Limb (tissue), 2 donors: ENCODE results near the gene MDM4.
"Not testable (repeated sequence)": the region's sequence is repeated elsewhere in the genome, so short reads cannot be mapped to it uniquely, and the experiment has no call there.

Source experiments
- DNase-seq, 2 donors: peaks; one replicate each; pipeline ENCODE4 v3.0.0-alpha.2; 2016; ENCODE audit errors: extremely low spot score in 2 of 2

Gene MDM4, protein sequence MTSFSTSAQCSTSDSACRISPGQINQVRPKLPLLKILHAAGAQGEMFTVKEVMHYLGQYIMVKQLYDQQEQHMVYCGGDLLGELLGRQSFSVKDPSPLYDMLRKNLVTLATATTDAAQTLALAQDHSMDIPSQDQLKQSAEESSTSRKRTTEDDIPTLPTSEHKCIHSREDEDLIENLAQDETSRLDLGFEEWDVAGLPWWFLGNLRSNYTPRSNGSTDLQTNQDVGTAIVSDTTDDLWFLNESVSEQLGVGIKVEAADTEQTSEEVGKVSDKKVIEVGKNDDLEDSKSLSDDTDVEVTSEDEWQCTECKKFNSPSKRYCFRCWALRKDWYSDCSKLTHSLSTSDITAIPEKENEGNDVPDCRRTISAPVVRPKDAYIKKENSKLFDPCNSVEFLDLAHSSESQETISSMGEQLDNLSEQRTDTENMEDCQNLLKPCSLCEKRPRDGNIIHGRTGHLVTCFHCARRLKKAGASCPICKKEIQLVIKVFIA

DNA sequence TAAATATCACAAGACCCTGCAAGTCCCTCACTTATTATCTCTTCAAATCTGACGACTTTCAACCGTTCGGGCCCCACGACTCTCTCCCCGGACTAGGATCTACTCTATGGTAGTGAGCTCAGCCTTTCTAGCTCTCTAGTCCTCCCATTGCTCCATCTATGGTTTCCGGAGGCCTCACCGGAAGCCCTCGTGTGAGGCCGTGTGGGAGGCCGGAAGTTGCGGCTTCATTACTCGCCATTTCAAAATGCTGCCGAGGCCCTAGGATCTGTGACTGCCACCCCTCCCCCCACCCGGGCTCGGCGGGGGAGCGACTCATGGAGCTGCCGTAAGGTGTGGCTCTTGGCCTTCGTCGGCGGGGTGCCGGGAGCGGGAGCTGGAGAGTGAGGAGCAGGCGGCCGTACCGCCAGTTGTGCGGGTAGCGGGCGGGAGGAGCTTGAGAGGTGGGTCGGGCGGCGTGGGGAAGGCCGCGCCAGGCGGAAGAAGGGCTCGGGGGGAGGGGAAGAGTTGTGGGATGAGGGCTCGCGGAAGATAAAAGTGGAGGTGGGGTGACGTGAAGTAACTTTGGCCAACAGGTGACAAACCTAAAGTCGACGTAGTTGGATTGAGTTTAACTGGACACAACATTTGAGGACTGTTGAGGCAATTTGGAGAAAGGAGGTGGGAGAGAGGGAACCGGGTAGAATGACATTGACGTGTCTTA, at the start of gene MDM4:
MDM4 (plus strand) TSS at position 227 of the 700 bp plus-strand sequence. CDS start 9,113 bp downstream, outside the sequence.
- DNase-seq = peak; percentile 93 to 96

DNA sequence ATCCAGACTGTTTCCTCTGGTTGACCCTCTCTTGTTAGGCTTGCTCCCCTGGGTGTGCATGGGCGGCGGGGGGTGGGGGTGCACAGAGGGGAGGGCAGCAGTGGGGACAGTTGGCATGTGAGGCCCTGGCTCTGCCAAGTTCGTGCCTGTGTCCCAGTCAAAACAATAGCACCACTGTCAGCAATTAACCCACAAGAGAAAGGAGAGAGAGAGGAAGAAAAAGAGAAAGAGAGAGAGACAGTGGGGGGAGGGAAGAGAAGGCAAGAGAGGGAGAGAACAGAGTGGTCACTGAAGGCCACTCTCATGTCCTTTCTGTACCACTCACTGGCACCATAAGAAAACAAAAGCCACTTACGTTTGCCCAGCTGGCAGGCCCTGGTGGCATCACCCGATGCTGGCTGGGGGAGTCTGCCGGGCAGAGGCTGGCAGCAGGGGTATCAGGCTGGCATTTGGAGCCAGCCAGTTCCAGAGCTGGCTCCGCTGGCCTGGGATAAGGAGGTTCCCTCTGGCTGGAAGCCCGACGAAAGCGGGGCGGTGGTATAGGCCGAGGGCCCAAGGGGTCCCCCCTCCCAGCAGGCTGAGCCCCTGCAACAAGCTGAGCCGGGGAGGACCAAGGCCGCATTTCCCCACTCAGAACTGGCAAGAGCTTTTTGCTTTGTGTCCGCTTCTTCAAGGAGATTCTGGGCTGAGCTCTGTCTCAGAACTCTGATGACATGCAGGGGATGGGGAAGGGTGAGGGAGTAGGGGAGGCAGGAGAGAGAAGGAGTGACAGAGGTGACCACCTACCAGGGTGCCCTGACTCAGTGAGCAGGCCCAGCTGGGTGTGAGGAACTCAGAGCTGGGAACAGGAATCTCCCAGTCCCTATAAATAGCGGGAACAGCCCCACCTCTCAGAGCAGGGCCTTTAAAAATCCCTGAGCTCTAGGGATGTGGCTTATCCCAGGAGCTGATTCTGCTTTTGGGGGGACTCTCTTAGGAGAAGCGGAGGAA, 49.5 kb upstream of the MDM4 start:
- no peak for DNase-seq

DNA sequence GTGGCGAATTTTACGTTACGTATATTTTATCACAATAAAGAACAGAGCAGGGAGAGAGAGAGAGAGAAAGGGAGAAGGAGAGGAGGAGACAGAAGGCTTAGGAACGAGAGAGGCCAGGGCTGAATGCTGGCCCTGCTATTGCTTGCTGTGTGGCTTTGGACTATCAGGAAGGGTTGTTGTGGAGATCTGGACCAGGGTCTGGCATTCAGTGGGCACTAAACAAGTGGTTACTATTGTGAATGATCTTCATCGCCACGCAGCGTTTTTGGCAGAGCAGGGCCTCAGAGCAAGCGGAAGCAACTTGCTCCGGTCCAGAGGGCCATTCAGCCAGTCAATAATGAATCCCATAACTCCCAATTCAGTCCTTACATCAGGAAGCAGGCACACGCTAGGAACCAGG, 48.0 kb upstream of the MDM4 start:
- DNase-seq = no peak

DNA sequence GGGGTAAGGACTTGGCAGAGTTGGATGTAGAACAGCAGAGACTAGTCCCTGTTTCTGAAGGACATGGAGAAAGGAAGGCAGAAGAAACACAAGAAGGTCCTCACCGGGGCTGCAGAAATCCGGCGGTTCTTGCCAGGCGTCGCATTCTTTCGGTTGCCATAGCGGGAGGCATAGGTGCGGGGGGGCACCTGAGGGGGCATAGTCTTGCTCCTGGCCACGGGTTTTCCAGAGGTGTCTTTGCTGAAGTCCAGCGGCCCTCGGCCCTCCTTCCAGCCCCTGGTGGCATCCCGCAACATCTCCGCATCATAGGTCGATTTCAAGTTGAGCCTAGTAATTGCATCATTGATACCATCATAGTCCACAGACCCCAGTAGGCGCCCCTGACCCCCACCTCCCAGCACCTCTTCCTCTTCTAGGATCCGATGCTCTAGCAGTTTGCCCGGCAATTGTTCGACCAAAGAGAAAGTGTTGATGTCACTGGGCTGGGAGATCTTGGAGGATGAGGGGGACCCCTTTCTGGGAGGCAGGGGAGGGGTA, 47.4 kb upstream of the MDM4 start:
- no peak for DNase-seq

DNA sequence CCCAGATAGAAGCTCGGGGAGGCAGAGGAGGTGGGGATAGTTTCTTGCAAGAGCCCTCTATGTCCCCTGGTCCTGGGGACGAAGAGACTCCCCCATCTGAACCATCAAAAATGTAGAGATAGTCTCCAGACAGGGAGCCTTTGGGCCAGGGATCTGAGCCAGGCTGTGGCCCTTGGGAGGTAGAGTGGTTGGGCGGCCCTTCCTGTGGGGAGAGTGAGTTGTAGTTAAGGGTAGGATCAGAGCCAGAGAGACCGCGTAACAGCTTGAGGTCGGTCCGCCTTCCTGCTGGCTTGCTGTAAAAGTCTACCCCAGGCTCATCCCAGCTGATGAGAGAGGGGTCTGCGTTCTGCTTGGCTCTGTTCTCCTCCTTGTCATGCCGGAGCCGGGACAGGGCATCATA, 46.9 kb upstream of the MDM4 start:
- no peak for DNase-seq

DNA sequence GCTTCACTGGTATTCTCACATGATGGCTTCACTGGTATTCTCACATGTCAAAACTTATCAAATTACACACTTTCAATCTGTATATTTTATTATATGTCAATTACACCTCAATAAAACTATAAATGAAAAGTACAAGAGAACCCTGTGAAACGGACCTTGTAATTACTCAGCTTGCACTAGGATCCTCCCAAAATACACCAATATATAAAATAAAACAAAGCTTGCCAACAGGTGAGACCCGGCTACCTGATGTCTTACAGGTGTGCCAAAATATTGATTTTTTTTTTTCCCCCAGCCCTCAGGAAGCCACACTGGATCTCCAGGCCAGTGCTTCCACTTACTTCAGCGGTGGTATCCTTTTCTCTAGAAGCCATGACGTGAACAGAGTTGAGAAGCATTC, 44.5 kb upstream of the MDM4 start:
- no peak for DNase-seq

DNA sequence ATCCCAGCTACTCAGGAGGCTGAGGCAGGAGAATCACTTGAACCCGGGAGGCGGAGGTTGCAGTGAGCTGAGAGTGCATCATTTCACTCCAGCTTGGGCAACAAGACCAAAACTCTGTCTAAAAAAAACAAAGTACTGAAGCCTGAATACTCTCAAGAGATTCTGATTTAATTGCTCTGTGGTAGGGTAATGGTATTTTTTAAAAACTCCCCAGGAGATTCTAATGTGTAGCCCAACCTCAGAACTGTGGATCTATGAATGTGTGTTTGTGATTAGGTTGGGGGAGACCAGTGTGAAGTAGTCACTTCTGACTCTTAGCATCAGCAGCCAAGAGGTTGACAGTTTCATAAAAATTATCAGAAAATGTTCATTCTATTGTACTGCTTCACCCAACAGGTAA, 43.5 kb upstream of the MDM4 start:
- no peak for DNase-seq

DNA sequence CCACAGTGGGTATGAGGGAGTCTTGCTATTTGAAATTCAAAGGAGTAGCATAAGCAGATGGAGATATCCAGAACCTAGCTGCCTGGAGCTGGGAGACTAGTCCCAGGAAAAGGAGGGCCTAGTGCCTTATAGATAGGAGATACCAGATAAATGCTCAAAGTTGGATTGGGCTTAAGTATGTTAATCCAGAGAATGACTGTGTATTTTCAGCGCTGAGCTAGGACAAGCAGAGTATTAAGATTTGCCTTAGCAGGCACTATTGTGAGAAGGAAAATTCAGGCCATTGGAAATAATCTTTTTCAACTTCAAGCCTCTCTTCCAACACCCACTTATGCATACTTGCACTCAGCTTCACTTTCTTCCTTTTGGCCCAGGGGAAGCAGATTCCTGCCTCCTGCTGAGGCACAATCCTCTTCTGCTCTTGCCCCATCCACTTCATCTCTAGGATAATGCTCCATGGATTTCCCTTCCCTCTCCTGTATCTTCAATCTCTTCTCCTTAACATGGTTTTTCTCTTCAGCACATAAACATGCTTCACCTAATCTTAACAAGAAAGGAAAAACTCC, 42.7 kb upstream of the MDM4 start:
- DNase-seq = no peak

DNA sequence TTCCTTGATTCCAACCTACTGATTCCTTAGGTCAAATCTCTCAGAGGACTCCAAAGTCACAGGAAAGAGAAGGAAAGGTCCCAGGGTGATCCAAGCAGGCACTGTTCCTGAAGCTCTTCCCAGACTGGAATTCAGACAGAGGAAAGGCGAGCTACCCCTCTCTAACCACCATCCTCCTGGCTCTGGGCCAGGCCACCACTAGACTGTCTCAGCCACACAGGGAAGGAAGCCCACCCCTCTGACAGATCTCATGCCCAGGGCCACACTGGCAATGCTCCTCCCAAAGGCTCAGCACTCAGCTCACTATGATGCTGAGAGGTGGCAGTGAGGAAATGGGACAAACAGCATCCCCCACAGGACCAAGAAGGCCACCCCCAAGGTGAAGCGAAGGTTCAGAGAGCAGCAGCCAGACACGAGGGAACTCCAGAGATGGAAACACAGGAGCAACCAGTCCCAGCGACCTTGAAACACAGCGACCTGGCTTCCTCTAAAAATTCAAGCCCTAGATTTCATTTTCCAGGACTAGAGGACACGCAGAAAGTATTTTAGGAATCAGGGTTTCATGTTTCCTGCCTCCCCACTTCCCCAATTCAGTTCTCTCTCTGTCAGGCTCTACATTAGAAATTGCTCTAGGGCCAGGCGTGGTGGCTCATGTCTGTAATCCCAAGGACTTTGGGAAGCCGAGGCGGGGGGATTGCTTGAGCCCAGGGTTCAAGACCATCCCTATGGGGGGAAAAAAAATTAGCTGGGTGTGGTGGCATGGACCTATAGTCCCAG, 40.4 kb upstream of the MDM4 start:
- no peak for DNase-seq

DNA sequence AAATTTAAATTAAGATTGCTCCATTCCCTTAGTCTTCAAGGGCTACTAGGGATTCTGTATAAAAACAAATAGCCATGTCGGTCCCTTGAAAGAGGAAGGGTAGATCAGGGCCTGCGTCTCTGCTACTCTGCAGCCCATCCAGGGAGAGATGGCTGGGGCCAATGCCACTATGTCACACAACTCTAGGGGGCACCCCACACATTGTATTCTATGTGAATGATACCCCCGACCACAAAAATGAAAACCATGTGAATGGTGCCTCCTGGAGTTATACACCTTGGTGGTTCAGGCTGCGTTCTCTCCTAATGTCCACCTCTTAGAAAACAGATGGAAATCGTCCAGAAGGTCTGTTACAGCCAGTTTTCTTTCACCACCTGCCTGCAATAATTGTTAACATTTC, 39.6 kb upstream of the MDM4 start:
- no peak for DNase-seq

DNA sequence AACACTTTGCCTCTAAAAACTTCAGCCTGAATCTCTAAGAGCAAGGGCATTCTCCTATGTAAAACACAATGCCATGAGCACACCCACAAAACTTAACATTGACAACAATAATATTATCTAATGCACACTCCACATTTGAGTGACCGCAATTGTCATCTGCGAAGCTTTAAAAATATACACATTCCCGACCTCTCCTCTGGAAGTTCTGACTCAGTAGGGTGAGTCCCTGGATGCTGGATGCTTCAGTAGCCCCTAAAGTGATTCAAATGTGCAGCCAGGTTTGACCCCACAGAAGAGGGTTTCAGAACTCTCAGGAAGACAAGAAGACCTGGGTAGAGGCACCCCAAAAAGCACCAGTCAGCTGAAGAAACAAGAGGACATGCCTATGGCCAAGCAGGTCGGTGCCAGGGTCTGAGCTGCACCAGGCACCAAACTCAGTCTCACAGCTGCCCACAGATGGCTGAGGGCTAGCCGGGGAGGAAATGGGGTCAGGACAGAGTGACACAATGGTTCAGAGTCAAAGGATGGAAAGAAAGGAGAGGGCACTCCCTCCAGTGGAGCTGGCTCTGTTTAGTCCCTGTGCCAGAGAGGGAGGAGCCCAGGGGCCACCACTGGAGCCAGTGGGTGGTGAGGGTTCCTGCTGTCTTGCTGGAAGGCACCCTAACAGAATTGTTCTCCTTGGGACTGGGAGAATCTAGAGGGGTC, 39.0 kb upstream of the MDM4 start:
- DNase-seq = no peak

DNA sequence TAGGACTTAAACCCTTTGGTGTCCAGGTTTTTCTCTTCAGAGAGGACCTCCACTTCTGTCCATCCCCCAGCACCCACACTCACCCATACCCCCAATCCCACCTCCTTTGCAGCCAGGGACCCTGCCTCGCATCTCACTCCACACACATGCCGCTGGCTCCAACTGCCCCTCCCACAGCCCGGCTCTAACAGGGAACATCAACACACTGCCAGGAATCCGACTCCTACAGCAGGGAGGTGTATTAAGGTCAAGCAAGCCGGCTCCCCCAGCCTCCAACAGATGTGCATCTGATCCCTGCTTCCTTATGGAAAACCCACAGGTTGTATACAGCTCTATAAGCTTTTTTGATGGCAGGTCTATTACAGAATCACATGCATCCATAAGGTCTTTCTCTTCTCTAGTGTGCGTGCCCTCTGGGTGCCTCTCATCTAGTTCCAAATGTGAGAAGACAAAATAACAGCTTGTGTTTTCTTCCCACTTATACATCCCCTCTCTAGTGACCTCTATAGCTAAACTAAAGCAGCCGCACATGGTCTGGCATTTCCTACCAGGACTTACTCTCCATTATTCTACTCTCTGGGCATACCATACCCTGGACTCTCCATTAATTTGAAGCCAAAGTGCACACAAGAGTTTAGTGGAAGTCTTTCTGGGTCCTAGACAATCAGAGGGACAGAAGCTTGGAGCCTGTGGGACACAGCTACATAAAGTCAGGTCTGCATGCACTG, 37.9 kb upstream of the MDM4 start:
- DNase-seq = no peak

DNA sequence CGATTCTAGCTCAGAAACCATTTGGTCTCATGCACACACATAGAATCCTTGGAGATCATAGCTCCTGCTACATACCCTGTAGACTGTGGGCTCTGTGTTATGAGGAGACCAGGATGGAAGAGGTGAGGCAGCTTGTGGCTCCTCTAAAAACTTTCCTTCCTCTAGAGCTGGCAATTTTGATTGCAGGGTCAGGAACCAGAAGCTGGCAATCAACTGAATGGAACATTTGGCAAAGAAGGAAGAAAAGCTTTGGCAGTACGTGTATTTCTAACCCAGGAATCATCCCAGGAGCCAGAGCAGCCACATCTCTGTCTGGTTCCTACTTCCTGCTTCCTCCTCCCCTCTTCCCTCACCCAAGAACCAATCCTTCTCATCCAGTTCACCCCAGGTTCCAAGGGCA, 37.3 kb upstream of the MDM4 start:
- no peak for DNase-seq

DNA sequence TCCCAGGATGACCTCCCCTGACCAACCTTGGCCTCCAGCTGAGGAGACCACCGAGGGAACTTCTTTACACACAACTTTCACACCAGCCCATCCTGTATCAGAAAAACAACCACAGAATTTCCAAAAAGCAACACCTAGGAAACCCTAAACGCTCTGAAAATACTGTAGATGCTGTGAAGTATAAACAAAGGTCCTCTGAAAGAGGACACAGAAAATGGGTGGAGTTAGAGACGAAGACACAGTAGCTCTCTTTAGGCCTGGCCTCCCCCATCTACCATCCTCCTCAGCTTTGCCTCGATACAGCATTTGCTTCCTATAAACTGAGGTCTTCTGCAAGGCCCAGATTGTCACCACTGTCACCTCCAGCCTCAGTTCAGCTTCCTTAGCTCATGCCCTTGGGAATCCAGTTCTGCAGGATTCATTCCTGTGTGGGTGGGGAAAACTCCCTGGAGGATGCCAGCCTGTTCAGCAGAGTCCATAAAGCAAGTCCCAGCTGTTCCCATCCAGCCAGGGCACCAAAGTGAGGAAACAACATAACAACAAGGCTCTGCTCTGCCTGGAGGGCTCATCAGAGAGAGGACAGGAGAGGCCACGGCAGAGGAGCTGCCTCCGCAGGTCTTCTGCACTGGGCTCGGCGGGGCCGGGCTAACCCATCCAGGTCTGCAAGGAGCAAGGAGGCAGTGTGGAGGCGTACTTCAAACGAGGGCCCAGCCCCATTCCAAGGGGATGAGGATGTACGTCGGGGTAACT, 36.6 kb upstream of the MDM4 start:
- DNase-seq = no peak

DNA sequence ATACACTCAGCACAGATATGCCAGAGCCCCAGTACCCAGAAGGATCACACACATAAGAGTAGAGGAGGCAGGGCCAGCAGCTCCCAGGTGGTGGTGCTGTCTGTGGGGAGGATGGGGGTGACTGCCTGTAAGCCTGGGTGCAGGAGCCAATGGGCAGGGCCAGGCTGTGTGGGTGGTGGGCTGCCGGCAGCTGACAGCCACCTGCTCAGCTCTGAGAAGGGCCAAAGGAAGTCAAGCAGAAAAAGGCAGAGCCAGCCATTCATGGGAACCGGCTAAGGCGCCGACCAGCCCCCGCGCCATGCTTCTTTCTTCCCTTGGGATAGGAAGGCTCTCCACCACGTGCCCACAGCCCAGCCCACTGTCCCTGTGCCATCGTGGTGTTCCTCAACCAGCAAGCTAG, 35.7 kb upstream of the MDM4 start:
- peak in 1 of 2 donors; percentile 58 for DNase-seq

DNA sequence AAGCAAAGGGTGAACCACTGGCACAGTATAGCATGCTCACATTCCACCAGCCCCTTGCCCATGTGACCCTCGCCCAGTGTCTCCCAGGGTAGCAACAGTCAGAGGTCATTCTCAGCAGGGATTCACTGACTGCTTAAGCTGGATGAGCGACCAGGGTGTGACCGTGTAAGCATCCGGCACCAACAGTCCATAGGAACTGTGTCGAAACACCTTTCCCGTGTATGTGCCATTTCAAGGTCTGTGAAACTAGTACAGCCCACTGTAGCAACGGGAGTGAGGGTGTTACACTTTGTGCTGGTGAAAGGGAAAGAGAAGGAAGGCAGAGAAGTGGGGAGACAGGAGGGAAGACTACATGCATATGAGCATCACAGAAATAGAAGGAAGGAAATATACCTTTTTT, 32.4 kb upstream of the MDM4 start:
- DNase-seq = no peak

DNA sequence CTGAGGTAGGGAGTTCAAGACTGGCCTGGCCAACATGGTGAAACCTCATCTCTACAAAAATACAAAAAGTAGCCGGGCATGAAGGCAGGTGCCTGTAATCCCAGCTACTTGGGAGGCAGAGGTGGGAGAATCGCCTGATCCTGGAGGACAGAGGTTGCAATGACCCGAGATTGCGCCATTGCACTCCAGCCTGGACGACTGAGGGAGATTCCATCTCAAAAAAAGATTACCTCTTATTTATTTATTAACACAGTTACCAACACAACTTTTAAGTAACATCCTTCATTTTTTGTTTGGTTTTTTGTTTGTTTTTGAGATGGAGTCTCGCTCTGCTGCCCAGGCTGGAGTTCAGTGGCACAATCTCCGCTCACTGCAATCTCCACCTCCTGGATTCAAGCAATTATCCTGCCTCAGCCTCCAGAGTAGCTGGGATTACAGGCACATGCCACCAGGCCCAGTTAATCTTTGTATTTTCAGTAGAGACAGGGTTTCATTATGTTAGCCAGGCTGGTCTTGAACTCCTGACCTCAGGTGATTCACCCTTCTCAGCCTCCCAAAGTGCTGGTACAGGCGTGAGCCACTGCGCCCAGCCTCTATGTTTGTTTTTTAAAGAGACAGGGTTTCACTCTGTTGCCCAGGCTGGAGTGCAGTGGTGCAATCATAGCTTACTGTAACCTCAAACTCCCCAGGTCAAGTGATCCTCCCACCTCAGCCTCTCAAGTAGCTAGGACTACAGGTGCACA, 29.5 kb upstream of the MDM4 start:
- DNase-seq = not testable (repeated sequence)

DNA sequence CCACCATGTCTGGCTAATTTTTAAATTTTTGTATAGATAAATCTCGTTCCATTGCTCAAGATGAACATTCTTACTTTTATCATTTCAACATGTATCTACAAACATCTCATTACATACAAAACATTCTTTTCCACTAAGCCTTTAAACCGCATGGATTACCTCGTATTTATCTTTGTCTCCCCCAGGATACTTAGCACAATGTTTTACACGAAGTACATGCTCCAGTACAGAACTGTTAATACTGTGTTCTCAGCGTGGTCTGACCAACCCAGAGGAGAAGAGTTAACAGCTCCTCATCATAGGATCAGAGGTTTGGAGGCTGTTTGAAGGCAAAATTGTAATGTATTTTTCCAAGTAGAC, 29.0 kb upstream of the MDM4 start:
- DNase-seq = no peak
